Body of pancreas (tissue), 4 donors: ENCODE results near the gene CACNG3.

Source experiments
- POLR2A ChIP-seq, 3 donors: fragments of 450-650 bp; IDR thresholded peaks; one replicate each; pipeline ENCODE4 v1.6.1; 2016; ENCODE audit warnings: antibody characterized with exemption in 3 of 3, mild to moderate bottlenecking in 2 of 3
- TF ChIP-seq, protein P1 (sequence below), 7 experiments: fragments of 450-650 bp in 4 of 7; fragments of 200-600 bp in 3 of 7; sonication (generic) in 3 of 7; IDR thresholded peaks; one replicate each; pipeline ENCODE4 v1.5.1; 2016 to 2019; ENCODE audit warnings: antibody characterized with exemption in 7 of 7

DNA sequence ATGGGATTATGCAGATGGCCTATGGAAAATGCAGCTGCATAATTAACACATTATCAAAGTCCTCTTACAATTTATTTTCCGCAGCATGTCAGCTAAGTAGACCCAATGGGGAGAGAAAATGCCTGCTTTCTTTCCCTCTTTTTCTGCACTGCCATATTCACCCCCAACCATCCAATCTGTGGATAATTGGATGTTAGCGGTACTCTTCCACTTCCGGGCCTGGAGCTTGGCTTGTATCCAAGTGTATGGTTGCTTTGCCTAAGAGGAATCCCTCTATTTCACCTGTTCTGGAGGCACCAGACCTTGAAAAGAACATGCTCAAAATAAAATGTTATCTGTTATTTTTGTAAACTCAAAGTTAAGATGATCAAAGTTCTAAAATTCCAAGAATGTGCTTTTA, 41.1 kb upstream of the CACNG3 start:
- TF ChIP-seq, protein P1, sequence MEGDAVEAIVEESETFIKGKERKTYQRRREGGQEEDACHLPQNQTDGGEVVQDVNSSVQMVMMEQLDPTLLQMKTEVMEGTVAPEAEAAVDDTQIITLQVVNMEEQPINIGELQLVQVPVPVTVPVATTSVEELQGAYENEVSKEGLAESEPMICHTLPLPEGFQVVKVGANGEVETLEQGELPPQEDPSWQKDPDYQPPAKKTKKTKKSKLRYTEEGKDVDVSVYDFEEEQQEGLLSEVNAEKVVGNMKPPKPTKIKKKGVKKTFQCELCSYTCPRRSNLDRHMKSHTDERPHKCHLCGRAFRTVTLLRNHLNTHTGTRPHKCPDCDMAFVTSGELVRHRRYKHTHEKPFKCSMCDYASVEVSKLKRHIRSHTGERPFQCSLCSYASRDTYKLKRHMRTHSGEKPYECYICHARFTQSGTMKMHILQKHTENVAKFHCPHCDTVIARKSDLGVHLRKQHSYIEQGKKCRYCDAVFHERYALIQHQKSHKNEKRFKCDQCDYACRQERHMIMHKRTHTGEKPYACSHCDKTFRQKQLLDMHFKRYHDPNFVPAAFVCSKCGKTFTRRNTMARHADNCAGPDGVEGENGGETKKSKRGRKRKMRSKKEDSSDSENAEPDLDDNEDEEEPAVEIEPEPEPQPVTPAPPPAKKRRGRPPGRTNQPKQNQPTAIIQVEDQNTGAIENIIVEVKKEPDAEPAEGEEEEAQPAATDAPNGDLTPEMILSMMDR (IDR thresholded peaks at IDR 0.05) = no peak
- no peak for TF ChIP-seq POLR2A (IDR thresholded peaks at IDR 0.05)
